ENCODE measurements around the gene FABP1. TPM values are rescaled to one million over a fixed set of nuclear protein-coding genes. Genes with fewer than 3 reads are reported as not detected.

The FABP1 gene
- polyA plus RNA-seq, 2 of the 4 experiments (the other 2 are of a cell fraction), result not detected

DNA sequence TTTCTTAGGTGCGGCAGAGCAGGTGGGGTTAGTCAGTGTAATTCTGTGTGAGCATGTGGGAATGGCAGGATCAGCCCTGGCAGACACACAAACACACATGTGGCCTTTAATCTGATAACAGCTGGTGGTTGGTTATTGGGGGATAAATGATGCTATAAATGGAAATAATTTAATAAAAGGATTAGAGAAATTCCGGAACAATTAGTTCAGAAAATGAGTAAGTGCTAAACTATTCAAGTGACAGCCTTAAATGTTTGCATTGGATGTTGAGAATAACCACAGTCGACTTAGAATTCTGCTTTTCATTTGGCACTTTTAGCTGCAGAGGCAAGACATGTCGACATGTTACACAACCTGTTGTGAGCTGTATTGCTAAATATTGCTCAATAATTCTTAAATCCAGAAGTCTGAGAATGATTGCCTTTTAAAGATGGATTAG lies 53.0 kb downstream of the FABP1 start:
- DNase-seq (ENCODE audit: low read depth in 1 of 2, low spot score in 1 of 2) (no peak), ATAC-seq (no peak), FAIRE-seq (no peak)
- Histone ChIP-seq H3K4me1 (no peaks in the 10 kb centered on the region), H3K4me2 (no peak overlapping the region), H3K4me3 (no peak overlapping the region), H3K9me3 (no peaks in the 10 kb centered on the region), H3K27ac (no peak overlapping the region)
- 29% methylated on average over 4 of the region's 4 CpGs for WGBS (ENCODE audit: missing lambda C conversion rate)
- ChIA-PET POLR2A (no interaction called here), CTCF (interaction anchor here (0.6 to 6.3 kb wide), 3 partner anchors 14 to 57 kb away, joined by 3 to 45 read pairs (median 3); no protein-coding TSS in a partner anchor)
- TF ChIP-seq KDM1A (IDR thresholded peaks at IDR 0.05; ENCODE audit: low read depth), result no peak
- TF ChIP-seq ZSCAN20 (CRISPR knock-in tag; IDR thresholded peaks at IDR 0.05), result no peak
- TF ChIP-seq CEBPB (IDR thresholded peaks at IDR 0.05), result peak; percentile 55 to 61; a peak in 2 of 4 replicates

DNA sequence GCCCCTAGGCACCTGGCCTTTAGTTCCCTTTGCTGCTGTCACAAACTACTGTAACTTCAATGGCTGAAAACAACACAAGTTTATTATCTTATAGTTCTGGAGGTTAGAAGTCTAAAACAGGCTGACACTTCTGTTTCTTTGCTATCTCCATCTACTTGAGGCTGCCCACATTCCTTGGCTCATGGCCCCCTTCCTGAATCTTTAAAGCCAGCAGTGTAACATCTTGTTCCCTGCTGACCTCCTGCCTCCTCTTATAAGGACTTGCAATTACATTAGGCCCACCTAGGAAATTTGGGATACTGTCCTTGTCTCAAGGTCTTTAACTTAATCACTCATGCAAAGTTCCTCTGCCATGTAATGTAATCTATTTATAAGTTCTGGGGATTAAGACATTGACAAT lies 53.7 kb downstream of the FABP1 start:
- TF ChIP-seq, protein P1, sequence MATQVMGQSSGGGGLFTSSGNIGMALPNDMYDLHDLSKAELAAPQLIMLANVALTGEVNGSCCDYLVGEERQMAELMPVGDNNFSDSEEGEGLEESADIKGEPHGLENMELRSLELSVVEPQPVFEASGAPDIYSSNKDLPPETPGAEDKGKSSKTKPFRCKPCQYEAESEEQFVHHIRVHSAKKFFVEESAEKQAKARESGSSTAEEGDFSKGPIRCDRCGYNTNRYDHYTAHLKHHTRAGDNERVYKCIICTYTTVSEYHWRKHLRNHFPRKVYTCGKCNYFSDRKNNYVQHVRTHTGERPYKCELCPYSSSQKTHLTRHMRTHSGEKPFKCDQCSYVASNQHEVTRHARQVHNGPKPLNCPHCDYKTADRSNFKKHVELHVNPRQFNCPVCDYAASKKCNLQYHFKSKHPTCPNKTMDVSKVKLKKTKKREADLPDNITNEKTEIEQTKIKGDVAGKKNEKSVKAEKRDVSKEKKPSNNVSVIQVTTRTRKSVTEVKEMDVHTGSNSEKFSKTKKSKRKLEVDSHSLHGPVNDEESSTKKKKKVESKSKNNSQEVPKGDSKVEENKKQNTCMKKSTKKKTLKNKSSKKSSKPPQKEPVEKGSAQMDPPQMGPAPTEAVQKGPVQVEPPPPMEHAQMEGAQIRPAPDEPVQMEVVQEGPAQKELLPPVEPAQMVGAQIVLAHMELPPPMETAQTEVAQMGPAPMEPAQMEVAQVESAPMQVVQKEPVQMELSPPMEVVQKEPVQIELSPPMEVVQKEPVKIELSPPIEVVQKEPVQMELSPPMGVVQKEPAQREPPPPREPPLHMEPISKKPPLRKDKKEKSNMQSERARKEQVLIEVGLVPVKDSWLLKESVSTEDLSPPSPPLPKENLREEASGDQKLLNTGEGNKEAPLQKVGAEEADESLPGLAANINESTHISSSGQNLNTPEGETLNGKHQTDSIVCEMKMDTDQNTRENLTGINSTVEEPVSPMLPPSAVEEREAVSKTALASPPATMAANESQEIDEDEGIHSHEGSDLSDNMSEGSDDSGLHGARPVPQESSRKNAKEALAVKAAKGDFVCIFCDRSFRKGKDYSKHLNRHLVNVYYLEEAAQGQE (IDR thresholded peaks at IDR 0.05), result no peak
- no peak for TF ChIP-seq RNF2 (IDR thresholded peaks at IDR 0.05; ENCODE audit: borderline replicate concordance, low read depth)
- TF ChIP-seq KDM5A (IDR thresholded peaks at IDR 0.05), result no peak
- Histone ChIP-seq H3K27ac (no peak overlapping the region), H3K9me3 (no peaks in the 10 kb centered on the region), H3K4me2 (no peak overlapping the region), H3K4me1 (no peaks in the 10 kb centered on the region), H3K4me3 (no peak overlapping the region)
- no peak for ATAC-seq
- ChIA-PET CTCF (interaction anchor here (6.3 kb wide), 1 partner anchor 13 kb away, joined by 45 read pairs; no protein-coding TSS in a partner anchor), POLR2A (no interaction called here)
- FAIRE-seq, result no peak
- DNase-seq (ENCODE audit: low read depth in 1 of 2, low spot score in 1 of 2), result no peak

Small RNA genes within 50 kb of the gene (small RNA-seq; reads per million reads assigned to genes)
- gene MIR4780, result 0 reads per million in 6 experiments

Other genes starting within 250 kb of the FABP1 start
- 23.1 and 33.0 TPM in 2 replicates for gene RNU2-63P, start 111.5 kb downstream of the FABP1 start, polyA plus RNA-seq (2011; rRNA removed)
- 2.0 TPM in 1 of 3 replicates, not detected in the others for gene RNU2-63P, start 111.5 kb downstream of the FABP1 start, polyA plus RNA-seq (2017; fragmentation: RNase III; extraction: RNeasy Plus Mini Kit Qiagen cat#74134 plus additional on column Dnase treatment)
- gene KRCC1, start 72.3 kb downstream of the FABP1 start, polyA plus RNA-seq (2011; rRNA removed), result 37.2 and 49.0 TPM in 2 replicates
- 12.9 to 18.7 TPM (median 16.2 TPM) in 3 replicates for gene KRCC1, start 72.3 kb downstream of the FABP1 start, polyA plus RNA-seq (2017; fragmentation: RNase III; extraction: RNeasy Plus Mini Kit Qiagen cat#74134 plus additional on column Dnase treatment)
- not detected in 2 replicates for gene SMYD1, start 60.2 kb downstream of the FABP1 start, polyA plus RNA-seq (2011; rRNA removed)
- not detected in 3 replicates for gene SMYD1, start 60.2 kb downstream of the FABP1 start, polyA plus RNA-seq (2017; fragmentation: RNase III; extraction: RNeasy Plus Mini Kit Qiagen cat#74134 plus additional on column Dnase treatment)
- gene THNSL2, start 42.3 kb upstream of the FABP1 start, polyA plus RNA-seq (2011; rRNA removed), result 0.04 and 0.10 TPM in 2 replicates
- not detected in 3 replicates for gene THNSL2, start 42.3 kb upstream of the FABP1 start, polyA plus RNA-seq (2017; fragmentation: RNase III; extraction: RNeasy Plus Mini Kit Qiagen cat#74134 plus additional on column Dnase treatment)